ENCODE measurements around the gene DMBX1. TPM values are rescaled to one million over a fixed set of nuclear protein-coding genes. Genes with fewer than 3 reads are reported as not detected.

The DMBX1 gene
- total RNA-seq, 1 experiment from 2014 or later, result 2.3 TPM

- H3K4me3 Mint-ChIP-seq, result no peak overlapping the region; a peak in 1 of 5 replicates
- TF ChIP-seq, protein P1, sequence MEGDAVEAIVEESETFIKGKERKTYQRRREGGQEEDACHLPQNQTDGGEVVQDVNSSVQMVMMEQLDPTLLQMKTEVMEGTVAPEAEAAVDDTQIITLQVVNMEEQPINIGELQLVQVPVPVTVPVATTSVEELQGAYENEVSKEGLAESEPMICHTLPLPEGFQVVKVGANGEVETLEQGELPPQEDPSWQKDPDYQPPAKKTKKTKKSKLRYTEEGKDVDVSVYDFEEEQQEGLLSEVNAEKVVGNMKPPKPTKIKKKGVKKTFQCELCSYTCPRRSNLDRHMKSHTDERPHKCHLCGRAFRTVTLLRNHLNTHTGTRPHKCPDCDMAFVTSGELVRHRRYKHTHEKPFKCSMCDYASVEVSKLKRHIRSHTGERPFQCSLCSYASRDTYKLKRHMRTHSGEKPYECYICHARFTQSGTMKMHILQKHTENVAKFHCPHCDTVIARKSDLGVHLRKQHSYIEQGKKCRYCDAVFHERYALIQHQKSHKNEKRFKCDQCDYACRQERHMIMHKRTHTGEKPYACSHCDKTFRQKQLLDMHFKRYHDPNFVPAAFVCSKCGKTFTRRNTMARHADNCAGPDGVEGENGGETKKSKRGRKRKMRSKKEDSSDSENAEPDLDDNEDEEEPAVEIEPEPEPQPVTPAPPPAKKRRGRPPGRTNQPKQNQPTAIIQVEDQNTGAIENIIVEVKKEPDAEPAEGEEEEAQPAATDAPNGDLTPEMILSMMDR (conservative IDR thresholded peaks at IDR 0.05), result no peak
- Histone ChIP-seq H3K4me1 (ENCODE audit: insufficient read depth, low read length) (peaks cover 4% of the 10 kb centered on the region), H2BK120ac (ENCODE audit: low read depth, low read length, poor library complexity, severe bottlenecking) (no peak overlapping the region), H3K27ac (ENCODE audit: insufficient read length, low read depth, low read length) (no peak overlapping the region), H2BK15ac (ENCODE audit: low read depth, low read length) (no peak overlapping the region), H3T11ph (ENCODE audit: low read length) (no peak overlapping the region), H4K91ac (ENCODE audit: insufficient read length, low read depth, low read length) (no peak overlapping the region), H3K14ac (ENCODE audit: insufficient read depth, low read length) (no peak overlapping the region; the same call in 1 of the 2 replicates), H4K8ac (replicated peaks; ENCODE audit: insufficient read length, low read depth, low read length) (no peak overlapping the region), H3K23me2 (ENCODE audit: insufficient read length, low read depth, low read length, poor library complexity, severe bottlenecking) (peaks cover 7% of the 10 kb centered on the region), H4K20me1 (ENCODE audit: control insufficient read depth, insufficient read depth, insufficient read length) (no peaks in the 10 kb centered on the region), H3K9me3 (ENCODE audit: control insufficient read depth, low read depth, low read length) (no peaks in the 10 kb centered on the region), H2BK5ac (ENCODE audit: insufficient read length, low read length) (no peak overlapping the region), H2AK5ac (ENCODE audit: insufficient read length, low read length) (no peak overlapping the region), H2AFZ (ENCODE audit: low read length) (no peak overlapping the region), H3K4me2 (ENCODE audit: insufficient read depth, insufficient read length, low read length) (no peak overlapping the region), H3K79me1 (ENCODE audit: insufficient read depth, low read depth, low read length, poor library complexity, severe bottlenecking) (no peaks in the 10 kb centered on the region), H4K5ac (ENCODE audit: insufficient read length, low read depth, low read length) (no peak overlapping the region), H2BK12ac (ENCODE audit: insufficient read length, low read depth, low read length) (no peak overlapping the region), H3K18ac (ENCODE audit: insufficient read length, low read depth, low read length) (no peak overlapping the region), H3K4ac (ENCODE audit: low read depth, low read length) (no peak overlapping the region), H3K9ac (ENCODE audit: extremely low read depth, insufficient read length, low read length) (no peak overlapping the region), H3K56ac (ENCODE audit: insufficient read length, low read depth, low read length) (no peak overlapping the region), H3K79me2 (ENCODE audit: insufficient read depth, low read length) (no peaks in the 10 kb centered on the region), H2BK20ac (ENCODE audit: low read depth, low read length, poor library complexity, severe bottlenecking) (no peak overlapping the region), H3K27me3 (ENCODE audit: insufficient read depth, low read length) (peaks cover 10% of the 10 kb centered on the region; the same call in 1 of the 2 replicates), H3K23ac (ENCODE audit: insufficient read length, low read depth, low read length) (no peak overlapping the region)
- peaks cover 0 to 3% of the 10 kb centered on the region in 2 experiments; a peak in 1 of 5 replicates for H3K9me3 Mint-ChIP-seq
- H3K36me3 Mint-ChIP-seq (ENCODE audit: insufficient read depth in 1 of 3, low read depth in 3 of 3), result no peaks in the 10 kb centered on the region
- no peak overlapping the region for H3K27ac Mint-ChIP-seq
- WGBS (ENCODE audit: extremely low coverage, insufficient read length, low lambda C conversion rate), result no CpG with 5 or more reads among the region's 5 CpGs
- peaks cover 51 to 75% of the 10 kb centered on the region in 2 experiments for H3K4me1 Mint-ChIP-seq
- H3K27me3 Mint-ChIP-seq (ENCODE audit: low read depth), result peaks cover 98% of the 10 kb centered on the region
- DNase-seq, result no peak
Observed at GRCh38 chr1:46461809-46462448, 27.7 kb upstream of the DMBX1 start.
